HG02981 (cell line): ENCODE data around the gene HEATR1.

ENCODE experiments used
- ATAC-seq: cut with Tn5 transposase; IDR thresholded peaks from one replicate; pipeline ENCODE4 v1.9.1; 2021; ENCODE audit warnings: mild to moderate bottlenecking, moderate library complexity; ENCODE audit not compliant: unreplicated experiment

Gene HEATR1

DNA sequence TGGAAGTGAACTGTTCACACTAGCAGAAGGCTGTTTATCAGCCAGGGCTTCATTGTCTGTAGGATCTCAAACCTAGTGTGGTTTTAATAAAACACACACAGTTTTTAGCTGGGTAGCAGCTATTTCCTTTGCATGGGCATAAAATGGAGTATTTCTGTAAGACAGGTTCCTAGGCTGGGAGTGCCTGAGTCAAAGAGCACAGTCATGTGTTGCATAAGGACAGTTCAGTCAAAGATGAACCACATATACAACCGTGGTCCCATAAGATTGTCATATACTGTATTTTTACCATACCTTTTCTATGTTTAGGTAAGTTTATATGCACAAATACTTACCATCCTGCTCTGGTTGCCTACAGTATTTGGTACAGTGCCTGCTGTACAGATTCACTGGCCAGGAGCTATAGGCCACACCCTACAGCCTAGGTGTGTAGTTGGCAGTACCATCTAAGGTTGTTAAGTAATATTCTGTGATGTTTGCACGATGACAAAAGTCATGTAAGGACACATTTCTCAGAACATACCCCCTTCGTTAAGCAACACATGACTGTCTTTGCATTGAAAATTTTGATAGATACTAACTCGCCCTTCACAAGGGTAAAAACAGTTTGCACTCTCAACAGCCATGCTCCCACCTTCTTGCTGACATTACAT is 63.4 kb downstream of the HEATR1 start:
- no peak for ATAC-seq

DNA sequence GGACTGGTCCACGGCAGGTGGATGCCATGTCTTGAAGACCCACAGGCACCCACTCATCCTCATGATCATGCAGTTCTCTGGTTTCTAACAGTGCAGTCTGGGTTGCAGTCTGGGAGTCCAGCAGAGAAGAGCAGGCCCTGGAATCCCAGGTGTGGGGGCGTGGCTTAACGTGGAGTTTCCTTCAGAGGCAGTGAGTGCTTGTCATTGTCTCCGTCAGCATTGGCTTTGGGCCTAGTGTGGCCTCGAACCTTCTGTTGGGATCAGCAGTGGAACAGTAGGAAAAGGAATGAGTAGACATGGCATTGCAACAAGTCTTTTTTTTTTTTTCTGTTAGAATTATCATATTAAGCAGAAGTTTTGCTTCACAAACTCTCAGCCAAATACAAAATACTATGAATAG is 67.8 kb downstream of the HEATR1 start:
- no peak for ATAC-seq

DNA sequence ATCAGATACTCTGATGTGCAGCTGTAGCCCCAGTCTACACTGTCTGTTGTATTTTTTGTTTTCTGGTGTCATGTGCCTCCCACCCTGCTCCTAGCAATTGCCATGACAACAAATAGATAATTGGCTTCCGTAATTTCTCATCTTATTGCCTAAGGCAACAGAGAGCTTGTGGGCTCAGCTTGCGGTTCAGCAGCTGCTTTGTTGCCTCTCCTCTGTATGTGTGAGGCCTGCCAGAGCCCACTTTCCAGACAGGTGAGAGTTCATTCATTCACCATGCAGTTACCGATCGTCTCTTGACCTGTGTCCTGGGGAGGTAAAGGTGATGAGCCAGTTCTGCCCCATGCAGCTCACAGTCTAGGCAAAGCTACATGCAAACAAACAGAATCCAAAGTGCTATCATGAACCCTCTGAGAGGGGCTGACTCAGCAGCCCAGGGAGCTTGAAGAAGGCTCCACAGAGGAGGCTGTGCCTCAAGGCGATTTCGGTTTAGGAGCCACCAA is 68.6 kb downstream of the HEATR1 start:
- ATAC-seq = no peak

DNA sequence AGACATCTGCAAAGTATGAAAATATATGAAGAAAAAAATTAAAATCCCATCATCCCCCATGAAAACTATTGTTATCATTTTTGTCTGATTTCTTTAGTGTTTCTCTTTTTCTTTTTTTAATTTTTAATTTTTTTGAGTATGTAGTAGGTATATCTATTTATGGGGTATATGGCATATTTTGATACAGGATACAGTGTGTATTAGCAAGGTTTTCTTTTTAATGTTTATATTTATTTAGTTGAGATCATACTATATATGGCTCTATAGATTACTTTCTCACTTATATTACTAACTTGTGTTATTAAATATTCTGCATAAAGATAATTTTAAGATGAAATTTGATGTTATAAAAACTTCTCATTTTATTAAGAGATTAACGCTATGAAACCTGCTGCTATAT is 69.1 kb downstream of the HEATR1 start:
- no peak for ATAC-seq

DNA sequence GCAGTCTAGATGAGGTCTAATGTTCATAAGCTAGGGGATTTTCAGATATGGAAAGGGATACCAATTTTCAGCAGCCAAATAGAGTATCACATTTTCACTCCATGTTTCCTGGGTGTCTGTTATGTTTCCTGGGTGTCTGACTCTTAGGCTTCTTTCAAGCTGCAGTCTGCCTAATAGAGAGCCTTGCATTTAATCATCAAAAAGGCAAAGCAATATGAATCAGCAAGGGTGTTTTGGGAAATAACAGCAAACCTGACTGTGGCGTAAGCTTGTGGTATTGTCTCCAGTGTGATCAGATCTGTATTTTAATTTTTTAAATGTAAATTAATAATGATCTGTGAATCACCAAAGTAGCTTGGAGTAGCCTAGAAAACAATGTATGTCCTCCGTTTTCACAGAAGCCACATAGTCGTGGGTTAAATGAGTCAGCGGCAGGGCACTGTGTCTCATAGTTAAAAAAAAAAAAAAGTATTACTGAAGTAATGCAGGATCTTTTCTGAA is 70.1 kb downstream of the HEATR1 start:
- ATAC-seq = no peak

DNA sequence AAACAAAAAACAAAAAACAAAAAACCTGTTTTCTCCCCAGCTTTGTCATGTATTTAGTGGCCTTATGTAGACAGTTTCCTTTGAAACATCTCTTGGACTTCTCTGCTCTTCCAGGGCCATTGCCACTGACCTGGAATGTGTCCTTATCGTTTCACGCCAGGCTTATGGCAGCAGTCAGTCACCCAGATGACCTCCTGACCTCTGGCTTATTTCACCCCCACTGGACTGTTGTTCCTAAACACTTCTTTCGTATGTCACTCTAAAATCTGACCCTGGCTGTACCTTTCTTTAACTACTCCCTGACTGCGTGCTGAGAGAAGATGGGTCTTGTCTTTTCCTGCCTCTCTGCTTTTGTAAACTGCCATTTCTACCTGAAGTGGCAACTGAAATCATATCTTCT is 71.5 kb downstream of the HEATR1 start:
- ATAC-seq = no peak

DNA sequence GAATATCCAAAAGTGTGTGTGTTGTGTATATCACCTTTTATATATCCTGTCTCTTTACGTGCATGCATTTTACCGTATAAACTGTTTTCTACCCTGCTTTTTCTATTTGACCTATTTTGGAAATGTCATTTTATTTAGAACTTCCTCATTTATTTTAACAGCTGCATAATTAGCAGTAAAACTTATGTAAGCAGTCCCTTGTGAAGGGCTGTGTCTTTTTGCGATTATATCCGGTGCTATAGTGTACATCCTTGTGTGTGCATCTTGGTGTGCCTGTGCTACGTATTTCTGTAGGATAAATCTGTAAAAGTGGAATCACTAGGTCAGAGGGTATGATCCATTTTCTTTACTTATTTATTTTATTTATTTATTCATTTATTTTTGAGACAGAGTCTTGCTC is 73.4 kb downstream of the HEATR1 start:
- ATAC-seq = no peak

DNA sequence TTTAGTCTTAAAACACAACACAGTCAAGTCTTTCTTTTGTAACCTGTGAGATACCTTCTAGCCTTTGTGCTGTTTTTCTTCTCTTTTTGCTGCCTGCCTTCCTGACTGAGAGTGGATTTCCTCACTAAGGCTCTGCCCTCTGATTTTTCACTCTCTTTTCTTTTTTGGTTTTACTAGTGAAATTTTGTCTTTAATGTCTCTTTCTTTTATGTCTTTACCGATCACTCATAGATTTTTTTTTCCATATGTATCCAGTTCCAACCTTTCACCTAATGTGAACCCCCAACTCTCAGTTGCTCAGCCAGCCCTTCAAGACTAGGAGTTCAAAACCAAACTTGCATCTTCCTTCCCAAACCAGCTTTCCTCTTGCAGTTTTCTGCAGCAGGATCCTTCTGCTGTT is 74.0 kb downstream of the HEATR1 start:
- ATAC-seq = no peak

DNA sequence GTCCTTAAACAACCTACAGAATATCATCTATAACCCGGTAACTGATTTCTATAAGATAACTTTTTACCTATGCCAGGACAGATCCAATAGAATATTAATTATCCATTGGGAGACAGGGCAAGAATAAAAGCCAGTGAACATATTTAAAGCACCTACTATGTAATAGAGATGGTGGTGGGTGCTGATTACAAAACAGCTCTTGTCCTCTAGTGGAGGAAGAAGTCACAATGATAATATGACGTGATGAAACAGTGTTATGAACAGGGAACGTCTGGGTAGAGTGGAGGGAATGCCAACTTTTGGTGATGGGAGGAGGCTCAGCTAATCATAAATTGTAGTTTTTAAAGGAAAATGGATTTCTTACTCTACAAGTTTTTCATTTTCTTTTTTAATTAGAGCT is 78.2 kb downstream of the HEATR1 start:
- no peak for ATAC-seq

DNA sequence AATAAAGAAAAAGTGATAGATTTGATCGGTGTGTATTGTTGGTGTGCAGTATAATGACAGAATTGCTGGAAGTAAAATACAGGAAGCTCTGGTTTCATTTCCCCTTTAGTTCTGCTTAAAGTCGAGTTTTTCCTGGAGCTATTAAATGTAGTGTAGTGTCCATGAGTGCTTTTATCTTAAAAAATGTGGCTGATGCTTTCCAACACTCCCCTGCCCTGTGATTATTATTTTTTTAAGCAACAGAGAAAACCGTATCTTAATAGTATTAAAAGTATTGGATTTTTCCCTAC is 79.5 kb downstream of the HEATR1 start:
- no peak for ATAC-seq

DNA sequence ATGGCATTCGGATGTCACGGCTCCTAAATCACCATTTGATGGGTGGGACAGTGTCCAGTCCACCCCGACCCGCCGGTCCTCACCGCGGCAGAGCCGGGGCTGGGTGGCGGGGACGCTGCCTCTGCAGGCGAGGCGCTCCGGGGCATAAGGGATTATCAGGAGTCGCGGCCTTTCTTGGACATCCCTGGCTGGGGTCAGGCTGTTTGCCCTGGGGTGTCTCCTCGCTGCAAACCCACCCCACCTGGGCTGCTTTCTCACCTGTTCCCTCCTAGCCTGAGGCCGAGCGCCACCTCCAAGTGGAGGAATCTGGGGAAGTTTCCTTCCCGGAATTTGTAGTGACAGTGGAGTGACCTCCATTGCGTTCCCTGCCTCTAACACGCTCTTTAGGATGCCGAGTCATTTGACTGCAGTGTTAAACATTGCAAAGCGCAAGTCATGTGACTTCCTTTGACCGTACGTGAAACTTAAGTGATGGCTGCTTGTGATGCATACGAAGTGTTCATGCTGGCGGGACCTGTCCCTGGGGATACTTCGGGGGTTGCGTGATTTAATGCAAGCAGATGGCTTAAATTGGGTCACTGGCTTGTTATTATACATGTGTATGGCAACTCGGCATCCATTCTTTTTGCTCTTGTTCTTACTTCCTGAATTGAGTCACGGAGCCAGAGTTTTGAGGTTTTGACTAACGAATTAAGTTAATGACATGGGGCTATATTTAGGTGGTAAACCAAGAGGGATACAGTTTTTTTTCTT is 80.0 kb downstream of the HEATR1 start:
- ATAC-seq = peak; percentile 90

DNA sequence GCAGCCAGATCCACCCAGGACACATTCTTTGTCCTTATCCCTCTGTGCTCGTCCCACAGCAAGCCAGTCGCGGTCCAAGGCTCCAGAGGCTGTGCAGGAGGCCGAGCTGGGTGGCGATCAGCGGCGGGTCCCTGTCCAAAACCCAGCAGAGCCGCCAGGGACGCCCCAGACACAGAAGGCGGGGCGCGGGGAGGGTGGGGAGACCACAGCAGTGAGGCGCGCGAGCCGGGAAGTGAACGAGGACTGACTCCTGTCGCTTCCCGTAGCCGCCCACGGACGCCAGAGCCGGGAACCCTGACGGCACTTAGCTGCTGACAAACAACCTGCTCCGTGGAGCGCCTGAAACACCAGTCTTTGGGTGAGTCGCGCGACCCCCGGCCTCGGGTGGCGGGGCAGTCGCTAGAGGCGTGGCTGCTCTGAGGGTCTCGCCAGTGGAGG is 80.6 kb downstream of the HEATR1 start, which contains the start of gene LGALS8:
TSS of gene LGALS8 (plus strand) at position 279 of the 438 bp plus-strand sequence. CDS start 2,089 bp downstream, outside the sequence.
- ATAC-seq = peak; percentile 59

DNA sequence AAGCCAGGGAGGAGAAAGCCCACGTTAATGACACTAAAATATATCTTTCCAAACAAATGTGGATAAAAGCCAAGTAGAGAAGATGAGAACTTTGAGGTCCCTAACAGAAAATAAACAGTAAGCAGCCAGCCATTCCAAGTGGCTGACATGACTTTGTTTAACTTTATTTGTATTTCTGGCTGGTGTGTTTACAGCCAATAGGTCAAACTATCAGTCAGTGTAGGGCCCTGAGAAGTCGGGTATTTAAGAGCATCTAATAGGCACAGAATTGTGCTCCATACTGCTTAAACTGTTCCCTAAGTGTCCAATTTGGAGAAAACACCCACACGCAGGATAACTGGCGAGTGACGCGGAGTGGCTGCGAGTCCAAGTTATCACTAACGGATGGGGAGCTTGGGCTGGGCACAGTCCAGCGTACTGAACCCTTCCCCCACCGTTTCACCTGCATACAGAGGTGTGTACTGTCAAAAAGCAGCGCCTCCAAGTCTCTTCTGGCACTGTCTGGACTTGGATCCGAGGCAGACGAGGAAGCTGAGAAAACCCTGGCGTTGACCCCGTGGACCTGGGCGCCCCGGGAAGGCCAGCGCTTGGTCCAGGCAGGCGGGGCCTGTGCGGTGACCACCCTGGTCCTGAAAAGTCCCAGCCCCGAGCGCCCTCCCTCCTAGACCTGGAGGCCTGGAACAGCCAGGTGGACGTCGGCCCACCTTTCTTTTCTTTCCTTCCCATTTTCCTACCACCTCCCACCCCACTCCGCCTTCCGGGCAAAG is 81.2 kb downstream of the HEATR1 start:
- ATAC-seq = no peak

DNA sequence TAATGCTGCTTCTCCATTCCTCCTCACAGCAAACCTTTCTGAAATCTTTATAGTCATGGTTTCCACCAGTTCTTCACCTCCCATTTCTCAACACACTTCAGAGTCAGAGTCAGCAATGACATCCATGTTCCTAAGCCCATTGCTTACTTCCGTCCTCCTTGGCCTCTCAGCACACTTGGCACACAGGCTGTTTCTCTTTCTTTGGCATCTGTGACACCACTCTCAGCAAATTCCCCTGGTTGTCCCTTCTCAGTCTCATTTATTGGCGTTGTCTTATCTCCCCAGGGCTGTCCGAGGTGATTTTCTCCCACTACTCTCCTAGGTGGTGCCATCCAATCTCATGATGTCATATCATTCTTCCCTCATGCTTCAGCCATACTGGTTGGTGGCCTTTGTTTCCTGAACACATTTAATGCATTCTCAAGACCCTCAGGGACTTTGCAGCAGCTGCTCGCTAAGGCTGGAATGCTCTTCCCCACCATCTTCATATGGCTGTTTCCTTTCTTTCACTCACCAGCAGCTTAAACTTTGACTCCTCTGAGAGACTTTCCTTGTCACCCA is 83.8 kb downstream of the HEATR1 start:
- no peak for ATAC-seq

DNA sequence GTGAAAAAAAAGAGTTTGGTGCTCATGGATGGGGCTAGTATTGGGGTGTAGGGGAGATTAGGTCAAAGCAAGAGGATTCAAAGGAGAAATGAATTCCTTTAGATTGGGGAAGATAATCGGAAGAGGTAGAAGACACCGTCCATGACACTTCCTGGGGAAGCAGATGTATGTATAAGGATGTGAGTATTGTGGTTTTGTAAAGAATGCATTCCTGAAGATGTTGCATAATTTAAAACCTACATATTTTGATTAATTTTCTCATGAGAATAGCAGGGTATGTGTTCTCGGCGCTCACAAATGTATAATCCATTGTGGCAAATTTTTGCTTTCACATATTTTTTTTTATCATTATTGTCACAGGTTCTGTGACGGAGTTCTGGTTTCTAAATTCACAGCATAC is 86.0 kb downstream of the HEATR1 start:
- no peak for ATAC-seq

DNA sequence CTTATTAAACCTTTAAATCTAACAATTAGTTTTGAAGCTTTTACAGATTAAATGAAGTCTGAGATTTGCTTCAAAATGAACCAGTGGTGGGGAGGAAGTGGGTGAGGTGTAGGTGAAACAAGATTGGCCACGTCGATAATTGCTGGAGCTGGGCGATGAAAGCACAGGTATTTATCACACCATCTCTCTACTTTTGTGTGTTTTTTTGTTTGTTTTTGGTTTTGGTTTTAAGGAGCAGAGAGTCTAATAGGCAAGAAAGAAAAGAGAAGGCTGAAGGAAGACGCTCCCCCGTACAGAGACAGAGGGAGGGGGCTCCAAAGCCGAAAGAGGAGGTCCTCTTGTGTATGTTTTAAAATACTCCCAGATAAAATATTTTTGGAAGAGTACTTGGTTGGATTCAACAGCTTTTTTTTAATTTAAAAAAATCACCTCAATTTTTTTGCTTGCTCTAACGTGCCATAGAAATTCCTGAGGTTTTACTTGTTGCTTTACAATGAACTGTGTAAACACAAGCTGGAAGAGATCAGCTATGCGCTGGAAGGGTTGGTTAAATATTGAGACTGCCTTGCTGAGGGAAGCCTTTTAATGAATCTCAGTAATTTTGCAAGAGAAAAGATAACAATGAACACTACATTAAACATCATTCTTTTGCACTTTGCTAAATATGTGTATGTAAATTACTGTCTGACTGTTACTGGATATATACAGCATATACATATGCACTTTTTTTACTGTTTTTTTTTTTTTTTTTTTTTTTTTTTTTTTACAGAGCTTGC is 87.2 kb downstream of the HEATR1 start:
- ATAC-seq = no peak

DNA sequence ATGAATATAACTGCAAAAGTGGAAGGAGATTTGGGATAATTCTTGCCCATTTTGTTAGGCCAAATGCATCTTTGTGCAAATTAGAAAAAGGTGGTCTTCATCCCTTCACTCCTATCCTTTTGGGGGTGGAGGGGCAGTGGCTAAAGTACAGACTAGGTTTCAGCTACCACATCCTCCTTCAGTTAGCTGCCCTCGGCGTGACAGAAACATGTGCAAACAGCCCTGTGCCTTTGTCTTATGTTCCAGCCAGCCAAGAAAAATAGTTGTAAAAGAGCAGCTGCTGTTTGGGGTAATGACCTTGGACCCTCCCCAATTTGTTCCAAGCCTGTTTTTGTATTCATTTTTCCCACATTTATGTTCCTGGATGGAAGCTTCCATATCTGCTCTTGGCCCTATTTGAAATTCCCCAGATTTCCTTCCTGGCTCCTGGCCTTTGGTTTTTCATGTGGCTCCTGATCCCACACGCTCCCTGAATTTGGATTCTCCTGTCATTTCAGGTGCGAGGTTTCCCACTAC is 88.8 kb downstream of the HEATR1 start:
- no peak for ATAC-seq

DNA sequence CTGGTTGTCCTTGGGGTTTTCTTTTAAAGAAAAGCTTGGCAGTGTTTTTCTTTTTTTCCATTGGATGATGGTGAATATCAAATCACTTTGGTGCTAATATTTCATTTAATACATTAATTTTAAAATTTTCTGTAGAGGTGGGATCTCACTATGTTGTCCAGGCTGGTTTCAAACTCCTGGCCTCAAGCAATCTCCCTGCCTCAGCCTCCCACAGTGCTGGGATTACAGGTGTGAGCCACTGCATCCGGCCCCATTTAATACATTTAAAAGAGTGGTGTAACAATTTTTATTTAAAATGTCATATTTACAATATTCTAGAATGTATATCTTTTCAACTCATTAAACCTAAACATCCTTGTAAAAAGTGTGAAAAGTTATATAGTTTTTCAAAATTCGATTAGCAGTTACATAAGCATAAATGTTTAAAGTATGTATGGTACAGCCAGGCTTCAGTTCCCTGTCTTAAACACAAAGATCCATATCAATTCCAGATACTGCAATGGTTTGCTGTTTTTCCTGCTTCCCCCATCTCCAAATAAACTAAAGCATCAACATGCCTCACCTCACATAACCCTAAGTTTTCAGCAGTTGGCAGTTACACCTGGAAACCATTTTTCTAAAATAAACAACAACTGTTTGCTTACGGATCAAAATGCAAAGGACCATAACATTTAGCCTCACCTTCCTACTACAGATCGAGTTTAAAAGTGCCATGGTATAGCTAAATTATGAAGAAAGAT is 89.4 kb downstream of the HEATR1 start:
- no peak for ATAC-seq

DNA sequence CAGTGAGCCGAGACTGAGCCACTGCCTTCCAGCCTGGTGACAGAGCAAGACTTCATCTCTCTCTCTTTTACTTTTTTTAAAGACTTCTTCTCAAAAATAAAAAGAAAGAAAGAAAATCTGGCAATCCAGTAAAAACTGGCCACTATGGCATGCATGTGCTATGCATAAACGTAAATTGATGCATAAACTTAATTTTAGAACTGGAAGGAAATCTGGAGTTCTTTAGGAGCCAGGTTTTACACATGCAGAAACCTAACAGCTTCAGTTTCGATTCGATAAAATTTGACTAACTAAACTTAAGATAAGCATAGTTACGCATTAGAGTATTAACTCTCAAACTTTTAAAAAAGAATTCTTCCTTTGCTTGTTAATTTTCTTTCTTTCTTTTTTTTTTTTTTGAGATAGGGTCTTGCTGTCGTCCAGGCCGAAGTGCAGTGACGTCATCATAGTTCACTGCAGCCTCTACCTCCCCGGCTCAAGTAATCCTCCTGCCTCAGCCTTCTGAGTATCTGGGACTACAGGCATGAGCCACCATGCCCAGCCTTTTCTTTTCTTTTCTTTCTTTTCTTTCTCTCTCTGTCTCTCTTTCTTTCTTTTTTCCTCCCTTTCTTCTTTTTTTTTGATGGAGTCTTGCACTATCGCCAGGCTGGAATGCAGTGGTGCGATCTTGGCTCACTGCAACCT is 92.4 kb downstream of the HEATR1 start:
- ATAC-seq = no peak
